Glomerular visceral epithelial cell (primary cell): Measurements from ENCODE around the gene HBG2.
"Not testable (repeated sequence)": the region's sequence is repeated elsewhere in the genome, so short reads cannot be mapped to it uniquely, and the experiment has no call there.

Experiments
- DNase-seq: peaks from one replicate; pipeline ENCODE4 v3.0.0-alpha.2; 2016; ENCODE audit errors: extremely low spot score

HBG2 gene

DNA sequence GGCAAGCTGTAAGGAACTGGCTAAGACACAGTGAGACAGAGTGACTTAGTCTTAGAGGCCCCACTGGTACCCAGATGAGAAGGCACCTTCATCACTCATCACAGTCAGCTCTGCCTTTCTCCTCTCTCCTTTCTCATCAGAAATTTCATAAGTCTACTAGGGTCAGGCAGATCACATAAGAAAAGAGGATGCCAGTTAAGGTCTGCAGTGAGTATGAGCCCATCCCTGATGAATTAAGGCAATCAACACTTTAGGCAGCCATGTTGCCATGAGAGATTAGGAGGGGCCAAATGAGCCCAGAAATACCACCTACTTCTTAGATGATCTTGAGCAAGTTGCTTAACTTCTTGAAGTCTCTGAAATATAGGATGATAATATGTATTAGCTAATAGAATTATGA lies 27.0 kb upstream of the HBG2 start:
- no peak for DNase-seq

DNA sequence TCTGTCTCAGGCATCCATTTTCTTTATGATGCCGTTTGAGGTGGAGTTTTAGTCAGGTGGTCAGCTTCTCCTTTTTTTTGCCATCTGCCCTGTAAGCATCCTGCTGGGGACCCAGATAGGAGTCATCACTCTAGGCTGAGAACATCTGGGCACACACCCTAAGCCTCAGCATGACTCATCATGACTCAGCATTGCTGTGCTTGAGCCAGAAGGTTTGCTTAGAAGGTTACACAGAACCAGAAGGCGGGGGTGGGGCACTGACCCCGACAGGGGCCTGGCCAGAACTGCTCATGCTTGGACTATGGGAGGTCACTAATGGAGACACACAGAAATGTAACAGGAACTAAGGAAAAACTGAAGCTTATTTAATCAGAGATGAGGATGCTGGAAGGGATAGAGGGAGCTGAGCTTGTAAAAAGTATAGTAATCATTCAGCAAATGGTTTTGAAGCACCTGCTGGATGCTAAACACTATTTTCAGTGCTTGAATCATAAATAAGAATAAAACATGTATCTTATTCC lies 26.1 kb upstream of the HBG2 start:
- DNase-seq = peak; percentile 97

DNA sequence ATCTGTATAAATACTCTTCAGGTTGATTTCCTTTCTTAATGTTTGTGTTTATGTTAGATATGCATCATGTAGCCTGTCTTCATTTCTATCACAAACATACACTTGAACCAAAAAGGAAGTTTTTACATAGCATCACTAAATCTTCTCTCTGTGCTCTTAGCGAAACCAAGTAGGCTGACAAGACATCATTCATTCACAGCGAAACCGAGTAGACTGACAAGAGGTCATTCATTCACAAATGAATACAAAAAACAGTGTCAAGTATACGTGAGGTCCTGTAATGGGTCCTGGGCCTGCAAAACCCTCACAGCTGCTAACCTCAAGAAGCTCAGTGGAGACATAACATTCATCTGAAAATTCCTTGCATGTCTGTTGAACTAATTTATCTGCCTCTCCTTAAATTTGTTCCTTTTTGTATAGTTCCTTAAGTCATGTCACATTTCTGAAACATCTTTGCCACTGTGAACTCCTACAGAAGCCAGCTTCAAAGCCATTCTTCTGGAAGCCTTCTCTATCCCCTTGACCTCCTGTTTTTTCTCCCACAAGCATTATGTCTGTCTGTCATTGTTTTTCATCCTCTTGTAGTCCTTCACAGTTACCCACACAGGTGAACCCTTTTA lies 25.0 kb upstream of the HBG2 start:
- DNase-seq = no peak

DNA sequence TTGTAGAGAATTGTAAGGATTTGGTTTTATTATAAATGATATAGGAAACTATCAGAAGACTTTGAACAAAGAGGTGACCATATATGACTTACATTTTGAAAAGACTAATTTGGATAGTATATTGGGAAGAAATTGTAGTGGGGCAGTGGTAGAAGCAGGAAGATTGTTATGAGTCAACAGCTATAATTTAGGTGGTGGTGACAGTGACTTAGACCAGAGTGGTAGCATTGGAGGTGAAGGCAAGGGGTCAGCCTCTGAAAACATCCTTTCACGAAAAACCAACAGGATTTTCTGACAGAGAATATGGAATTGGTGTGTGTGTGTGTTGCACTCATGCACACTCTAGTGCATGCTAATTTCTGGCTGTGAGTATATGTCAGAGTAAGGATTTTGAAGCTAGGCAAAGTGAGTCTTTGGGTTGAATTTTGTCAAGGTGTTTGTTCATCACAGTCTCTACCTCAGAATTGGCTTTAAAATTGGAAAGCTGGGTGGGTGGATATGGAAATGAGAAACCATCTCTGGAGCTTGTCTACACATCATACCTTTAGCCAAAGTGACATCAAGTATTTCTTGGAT lies 23.3 kb upstream of the HBG2 start:
- no peak for DNase-seq

DNA sequence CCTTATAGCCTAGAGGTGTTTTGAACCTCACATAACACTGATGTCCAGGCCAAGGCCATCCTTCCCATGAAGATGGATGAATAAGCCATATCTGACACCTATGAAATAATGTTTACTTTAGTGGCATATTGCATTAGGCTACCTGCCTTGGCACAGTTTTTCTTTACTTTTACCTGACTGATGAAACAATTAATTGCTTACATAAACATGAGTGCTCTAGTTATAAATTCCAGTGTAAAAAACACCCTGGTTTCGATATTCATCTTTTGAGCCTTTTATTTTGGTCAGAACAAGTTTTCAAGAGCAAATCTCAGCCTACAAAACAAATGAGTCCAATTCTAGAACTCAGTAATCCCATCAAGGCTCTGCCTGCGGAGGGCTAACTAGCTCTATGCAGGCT lies 22.1 kb upstream of the HBG2 start:
- DNase-seq = no peak

DNA sequence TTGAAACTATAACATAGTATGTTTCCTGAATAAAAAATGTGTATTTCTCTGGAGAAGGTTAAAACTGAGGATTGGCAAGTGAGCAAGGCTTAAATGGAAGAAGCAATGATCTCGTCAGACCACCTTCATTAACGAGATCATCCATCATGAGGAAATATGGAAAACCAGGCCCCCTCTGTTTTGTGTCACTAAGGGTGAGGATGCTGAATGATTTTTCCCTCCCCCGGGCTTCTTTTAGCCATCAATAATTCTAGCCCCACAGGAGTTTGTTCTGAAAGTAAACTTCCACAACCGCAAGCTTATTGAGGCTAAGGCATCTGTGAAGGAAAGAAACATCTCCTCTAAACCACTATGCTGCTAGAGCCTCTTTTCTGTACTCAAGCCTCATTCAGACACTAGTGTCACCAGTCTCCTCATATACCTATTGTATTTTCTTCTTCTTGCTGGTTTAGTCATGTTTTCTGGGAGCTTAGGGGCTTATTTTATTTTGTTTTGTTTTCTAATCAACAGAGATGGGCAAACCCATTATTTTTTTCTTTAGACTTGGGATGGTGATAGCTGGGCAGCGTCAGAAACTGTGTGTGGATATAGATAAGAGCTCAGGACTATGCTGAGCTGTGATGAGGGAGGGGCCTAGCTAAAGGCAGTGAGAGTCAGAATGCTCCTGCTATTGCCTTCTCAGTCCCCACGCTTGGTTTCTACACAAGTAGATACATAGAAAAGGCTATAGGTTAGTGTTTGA lies 21.0 kb upstream of the HBG2 start:
- DNase-seq = no peak

DNA sequence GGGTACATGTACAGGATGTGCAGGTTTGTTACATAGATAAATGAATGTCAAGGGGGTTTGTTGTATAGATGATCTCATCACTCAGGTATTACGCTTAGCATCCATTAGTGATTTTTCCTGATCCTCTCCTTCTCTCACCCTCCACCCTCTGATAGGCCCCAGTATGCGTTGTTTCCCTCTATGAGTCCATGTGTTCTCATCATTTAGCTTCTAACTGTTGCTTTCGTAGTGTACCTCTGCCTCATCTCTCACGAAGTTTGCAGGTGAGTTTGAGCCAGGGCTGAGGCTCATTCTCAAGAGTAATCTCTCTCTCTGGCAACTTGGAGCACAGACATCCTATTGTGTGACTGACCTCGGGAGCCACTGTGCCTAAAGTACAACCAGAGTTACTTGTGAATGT lies 19.8 kb upstream of the HBG2 start:
- peak; percentile 2 for DNase-seq

GRCh38 chr11:5272395-5273017 lies 17.9 kb upstream of the HBG2 start:
- DNase-seq = no peak

- no peak for DNase-seq
These were observed 15.2 kb upstream of the HBG2 start, which contains the start of gene HBE1 for GRCh38 chr11:5269715-5270147. Gene HBE1, minus strand, starts transcription at chr11:5269945. Its CDS starts 55 bp downstream, at chr11:5269890.

DNA sequence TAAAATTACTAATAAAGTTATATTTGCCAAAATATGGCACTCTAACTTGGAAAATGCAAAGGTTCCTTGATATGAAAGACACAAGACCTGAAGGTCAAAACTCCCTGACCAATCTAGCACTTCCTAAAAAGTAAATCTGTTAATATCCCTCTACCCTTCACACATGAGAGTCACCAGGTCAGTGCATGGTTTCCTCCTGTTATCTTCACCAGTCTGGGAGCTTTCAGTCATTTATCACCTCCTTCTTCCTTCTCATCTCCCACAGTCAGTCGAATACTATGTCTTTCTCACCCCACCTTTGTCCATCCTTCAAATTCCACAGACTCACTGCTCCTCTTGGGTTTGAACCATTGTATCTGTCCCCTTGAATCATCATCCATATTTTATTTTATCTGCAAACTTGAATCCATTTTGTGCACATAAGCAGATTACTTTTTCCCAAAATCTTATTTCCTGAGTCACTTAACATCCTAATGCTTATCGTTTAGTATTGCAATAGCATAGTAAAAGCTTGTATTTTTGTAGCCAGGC lies 12.5 kb upstream of the HBG2 start:
- no peak for DNase-seq

- no peak for DNase-seq
These were observed 12.0 kb upstream of the HBG2 start for GRCh38 chr11:5266609-5267008.

DNA sequence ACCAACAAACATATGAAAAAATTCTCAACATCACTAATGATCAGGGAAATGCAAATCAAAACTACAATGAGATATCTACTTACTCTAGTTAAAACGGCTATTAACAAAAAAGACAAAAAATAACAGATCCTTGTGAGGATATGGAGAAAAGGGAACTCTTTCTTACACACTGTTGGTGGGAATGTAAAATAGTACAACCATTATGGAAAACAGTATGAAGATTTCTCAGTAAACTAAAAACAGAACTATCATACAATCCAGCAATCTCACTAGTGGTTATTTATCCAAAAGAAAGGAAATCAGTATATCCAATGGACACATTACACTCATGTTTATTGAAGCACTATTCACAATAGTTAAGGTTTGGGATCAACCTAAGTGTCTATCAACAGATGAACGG lies 11.3 kb upstream of the HBG2 start:
- no peak for DNase-seq

DNA sequence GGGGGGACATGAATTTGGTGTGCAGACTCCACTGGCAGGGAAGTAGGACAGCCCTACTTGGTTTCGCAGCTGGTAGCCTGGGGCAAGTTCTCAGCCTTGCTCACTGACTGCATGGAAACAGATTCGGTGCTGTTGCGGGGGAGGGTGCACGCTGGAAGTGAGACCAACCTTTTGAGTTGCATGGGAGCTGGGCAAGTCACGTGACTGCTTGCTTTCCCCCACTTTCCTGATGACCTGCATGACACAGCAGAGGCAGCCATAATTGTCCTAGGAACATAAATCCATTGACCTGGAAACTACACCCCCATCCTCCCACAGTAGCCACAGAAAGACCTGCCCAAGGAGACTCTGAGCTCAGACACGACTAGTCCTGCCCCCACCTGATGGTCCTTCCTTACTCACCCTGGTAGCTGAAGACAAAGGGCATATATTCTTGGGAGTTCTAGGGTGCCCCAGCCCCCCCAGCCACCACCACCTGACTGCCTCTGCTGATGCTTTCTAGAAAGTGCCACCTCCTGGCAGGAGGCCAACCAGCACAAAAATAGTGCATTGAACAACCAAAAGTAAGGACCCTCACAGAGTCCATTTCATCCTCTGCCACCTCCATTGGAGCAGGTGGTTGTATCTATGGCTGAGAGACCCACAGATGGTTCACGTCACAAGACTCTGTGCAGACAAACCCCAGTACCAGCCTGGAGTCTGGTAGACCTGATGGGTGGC lies 4.1 kb upstream of the HBG2 start:
- no peak for DNase-seq

DNA sequence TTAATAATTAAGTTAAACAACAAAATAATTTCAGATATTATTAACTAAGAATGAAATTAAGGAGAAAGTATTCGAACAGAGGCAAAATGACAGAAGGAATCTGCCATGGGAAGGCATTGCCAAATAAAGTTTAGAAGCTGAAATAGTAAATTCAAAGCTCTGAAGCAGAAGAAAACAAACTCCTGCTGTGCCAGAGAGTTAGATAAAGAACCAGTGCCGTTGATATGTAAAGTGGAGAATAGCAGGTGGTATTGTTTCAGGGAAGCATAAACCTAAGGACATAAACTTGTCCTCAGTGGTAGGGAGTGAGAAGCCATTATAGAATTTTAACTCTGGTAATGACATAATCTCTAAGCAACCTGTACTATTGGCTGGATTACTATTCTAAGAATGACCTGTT lies 2.7 kb upstream of the HBG2 start:
- DNase-seq = no peak

- DNase-seq = not testable (repeated sequence)
These were observed 558 bp downstream of the HBG2 start for GRCh38 chr11:5254023-5254422.

DNA sequence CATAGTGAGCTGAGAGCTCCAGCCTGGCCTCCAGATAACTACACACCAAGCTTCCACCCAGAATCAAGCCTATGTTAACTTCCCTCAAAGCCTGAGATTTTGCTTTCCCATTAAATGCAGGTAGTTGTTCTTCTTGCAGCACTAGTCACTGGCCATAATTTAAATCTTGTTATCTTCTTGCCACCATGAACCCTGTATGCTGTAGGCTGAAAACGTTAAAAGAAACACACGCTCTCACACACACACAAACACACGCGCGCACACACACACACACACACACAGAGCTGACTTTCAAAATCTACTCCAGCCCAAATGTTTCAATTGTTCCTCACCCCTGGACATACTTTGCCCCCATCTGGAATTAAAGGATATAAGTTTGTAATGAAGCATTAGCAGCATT lies 1.1 kb downstream of the HBG2 start:
- not testable (repeated sequence) for DNase-seq

DNA sequence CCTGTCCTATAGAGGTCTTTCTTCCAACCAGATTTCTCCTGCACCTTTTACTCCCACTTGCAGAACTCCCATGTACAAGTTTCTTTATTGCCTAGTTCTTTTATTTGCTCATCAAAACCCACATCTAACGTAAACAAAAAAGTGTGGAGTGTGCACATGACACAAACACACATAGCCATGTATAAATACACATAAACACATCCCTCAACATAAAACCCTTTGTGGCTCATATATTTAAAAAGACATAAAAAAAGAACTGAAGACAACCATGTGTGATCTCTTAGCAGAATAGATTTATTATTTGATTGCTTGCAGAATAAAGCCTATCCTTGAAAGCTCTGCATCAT lies 1.7 kb downstream of the HBG2 start:
- no peak for DNase-seq

DNA sequence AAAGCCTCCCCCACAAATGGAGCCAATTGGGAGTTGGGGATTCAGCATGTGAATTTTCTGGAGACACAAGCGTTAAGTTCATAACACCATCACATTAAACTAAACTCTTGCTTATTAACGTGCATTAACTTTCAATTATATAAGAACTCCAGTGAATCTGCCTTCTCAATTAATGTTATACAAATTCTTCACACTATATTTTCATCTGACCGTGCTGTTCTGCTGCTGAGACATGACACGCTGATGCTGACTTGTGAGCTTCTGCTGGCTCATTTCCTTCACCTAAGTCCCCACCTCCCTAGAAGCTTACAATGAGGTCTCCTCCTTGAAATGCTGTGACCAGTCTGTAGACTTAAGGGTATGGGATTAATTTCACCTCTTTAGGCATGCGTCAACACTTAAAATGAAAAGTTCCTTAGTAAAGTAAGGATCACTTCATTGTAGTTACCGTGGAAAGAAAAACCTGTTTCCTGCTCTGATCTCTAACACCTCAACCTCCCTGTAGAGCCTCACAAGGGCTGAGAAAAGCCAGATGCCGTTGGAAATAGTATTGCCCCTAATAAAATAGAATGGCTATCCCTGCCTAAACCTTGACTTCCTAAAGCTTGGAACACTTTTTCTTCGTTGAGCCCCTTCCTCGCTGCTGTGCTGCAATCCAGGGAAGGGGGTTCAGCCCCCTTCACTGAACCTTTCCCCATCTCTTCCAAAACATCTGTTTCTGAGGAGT lies 2.2 kb downstream of the HBG2 start:
- DNase-seq = no peak

DNA sequence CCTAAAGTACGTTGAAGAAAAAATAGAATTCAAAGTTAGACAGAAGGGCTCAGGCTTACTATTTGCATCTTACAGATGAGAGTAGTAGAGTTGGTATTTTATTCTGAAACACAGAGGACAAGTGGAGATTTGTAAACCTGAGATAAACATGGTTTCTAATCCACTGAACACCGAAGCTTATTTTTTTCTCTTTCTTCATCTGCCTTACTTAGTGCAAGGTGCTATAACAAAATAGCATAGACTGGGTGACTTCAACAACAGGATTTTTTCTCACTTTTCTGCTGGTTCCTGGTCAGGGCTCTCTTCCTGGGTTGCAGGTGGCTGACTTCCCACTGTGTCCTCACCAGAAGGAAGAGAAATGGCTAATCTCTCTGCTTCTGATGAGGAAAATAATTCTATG lies 2.8 kb downstream of the HBG2 start:
- DNase-seq = no peak

GRCh38 chr11:5250543-5251204 lies 3.9 kb downstream of the HBG2 start:
- DNase-seq = no peak
